Tibial nerve (tissue), 3 donors: Measurements from ENCODE around the gene ANXA11.

Experiments
- POLR2A ChIP-seq, 2 donors: fragments of 450-650 bp; IDR thresholded peaks; one replicate each; pipeline ENCODE4 v1.6.1; 2017; ENCODE audit warnings: antibody characterized with exemption in 2 of 2, mild to moderate bottlenecking in 2 of 2, moderate library complexity in 2 of 2
- TF ChIP-seq, protein P1 (sequence below), 5 experiments: fragments of 200-600 bp in 3 of 5; fragments of 450-650 bp in 2 of 5; sonication (generic) in 3 of 5; IDR thresholded peaks; one replicate each; pipeline ENCODE4 v1.5.1; 2016 to 2019; ENCODE audit warnings: antibody characterized with exemption in 5 of 5, mild to moderate bottlenecking in 3 of 5, moderate library complexity in 2 of 5

DNA sequence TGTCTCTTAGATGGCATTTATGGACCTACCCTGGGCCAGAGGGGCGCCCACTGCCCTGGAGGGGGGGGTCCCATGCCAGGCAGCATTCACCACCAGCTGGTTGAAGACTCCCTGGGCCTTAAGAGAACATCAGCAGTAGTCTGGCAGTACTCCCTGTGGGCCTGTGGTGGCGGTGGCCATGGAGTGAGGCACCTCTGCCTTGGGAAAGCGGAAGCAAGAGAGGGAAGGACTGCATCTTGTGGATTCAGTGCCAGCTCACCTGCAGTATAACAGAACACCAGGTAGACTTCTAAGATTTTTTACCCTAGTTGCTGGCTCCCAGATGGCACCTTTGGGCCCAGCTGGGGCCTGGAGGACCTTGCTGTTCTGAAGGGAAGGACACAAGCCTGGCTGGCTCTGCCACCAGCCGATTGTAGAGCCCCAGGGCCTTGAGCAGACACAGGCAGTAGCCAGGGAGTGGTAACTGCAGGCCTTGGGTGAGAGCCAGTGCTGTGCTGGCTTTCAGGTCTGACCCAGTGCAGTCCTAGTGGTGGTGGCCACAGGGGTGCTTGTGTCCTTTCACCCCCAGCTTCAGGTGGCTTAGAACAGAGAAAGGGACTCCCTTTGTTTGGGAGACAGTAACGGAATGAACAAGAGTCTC lies 57.1 kb downstream of the ANXA11 start:
- TF ChIP-seq, protein P1, sequence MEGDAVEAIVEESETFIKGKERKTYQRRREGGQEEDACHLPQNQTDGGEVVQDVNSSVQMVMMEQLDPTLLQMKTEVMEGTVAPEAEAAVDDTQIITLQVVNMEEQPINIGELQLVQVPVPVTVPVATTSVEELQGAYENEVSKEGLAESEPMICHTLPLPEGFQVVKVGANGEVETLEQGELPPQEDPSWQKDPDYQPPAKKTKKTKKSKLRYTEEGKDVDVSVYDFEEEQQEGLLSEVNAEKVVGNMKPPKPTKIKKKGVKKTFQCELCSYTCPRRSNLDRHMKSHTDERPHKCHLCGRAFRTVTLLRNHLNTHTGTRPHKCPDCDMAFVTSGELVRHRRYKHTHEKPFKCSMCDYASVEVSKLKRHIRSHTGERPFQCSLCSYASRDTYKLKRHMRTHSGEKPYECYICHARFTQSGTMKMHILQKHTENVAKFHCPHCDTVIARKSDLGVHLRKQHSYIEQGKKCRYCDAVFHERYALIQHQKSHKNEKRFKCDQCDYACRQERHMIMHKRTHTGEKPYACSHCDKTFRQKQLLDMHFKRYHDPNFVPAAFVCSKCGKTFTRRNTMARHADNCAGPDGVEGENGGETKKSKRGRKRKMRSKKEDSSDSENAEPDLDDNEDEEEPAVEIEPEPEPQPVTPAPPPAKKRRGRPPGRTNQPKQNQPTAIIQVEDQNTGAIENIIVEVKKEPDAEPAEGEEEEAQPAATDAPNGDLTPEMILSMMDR (IDR thresholded peaks at IDR 0.05) = no peak
- no peak for TF ChIP-seq POLR2A (IDR thresholded peaks at IDR 0.05)
